ENCODE data around the gene PRR23E.

The PRR23E gene

DNA sequence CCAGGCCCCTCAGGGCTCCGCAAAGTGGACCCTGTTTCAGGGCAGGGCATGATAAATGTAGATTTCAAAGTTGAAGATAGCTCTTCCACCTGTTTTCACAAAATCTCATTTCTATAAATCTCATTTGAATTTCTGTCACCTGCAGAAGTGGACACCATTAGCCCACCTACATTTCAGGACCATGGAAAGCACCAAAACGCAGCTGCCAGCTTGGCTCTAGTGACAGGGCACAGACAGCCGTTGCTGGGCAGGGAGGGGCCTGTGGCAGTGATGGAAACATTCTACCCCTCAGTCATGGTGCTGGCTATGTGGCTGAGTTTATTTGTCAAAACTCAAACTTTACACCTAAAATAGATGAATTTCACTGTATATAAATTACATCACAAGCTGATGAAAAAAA is 40.4 kb downstream of the PRR23E start:
- no peak overlapping the region for H3K4me3 ChIP-seq (ENCODE audit: low read length)
- no peak for TF ChIP-seq ZNF274 (IDR thresholded peaks at IDR 0.05; ENCODE audit: low read depth, low read length)

DNA sequence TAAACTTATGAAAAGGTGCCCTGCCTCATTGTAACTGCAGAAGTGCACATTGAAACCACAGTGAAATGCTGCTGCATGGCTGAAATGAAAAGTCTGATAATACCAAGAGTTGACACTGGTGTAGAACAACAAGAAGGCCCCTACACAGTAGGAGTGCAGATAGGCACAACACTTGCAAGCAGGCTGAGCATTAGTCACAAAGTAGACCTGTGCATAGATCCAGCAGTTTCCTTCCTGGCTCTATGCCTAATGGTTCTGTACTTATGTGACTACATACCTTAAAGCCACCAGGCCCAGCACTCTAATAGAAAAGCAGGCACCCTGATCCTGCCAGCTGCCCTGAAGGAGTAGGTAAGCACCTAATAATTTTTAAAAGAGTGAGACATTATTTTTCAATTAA is 41.8 kb downstream of the PRR23E start:
- TF ChIP-seq ZNF274 (IDR thresholded peaks at IDR 0.05; ENCODE audit: low read depth, low read length) = no peak
- H3K4me3 ChIP-seq (ENCODE audit: low read length) = no peak overlapping the region

DNA sequence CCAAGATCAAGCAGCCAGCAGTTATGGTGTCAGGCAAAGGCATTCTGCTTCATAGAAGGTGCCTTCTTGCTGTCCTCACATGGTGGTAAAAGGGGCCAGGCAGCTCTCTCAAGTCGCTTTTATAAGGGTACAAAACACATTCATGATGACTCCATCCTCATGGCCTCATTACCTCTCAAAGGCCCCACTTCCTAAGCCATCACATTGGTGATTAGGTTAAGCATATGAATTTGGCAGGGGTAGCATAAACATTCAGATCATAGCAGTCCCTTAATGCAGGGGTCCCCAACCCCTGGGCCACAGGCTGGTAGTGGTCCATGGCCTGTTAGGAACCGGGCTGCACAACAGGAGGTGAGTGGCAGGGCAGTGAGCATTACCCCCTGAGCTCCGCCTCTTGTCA is 42.8 kb downstream of the PRR23E start:
- TF ChIP-seq ZNF274 (IDR thresholded peaks at IDR 0.05; ENCODE audit: low read depth, low read length) = no peak

DNA sequence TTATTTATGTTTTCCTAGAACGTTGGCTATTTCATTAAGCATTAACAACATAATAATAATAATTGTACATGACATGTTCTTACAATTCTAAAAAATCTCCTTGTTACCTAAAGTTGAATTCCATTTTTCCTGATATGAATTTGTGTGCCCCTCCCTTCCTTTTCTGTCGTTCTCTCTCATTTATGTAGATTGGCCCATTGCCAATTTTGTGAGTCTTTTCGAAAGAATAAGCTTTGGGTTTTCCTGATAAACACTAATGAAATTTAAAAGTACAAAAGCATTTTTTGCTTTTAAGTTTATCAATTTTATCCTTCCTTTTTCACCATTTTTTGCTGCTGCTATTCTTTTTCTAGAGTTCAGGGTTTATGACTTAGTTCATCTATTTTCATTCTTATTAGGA is 44.9 kb downstream of the PRR23E start:
- H3K4me3 ChIP-seq (ENCODE audit: low read length) = no peak overlapping the region
- no peak for TF ChIP-seq ZNF274 (IDR thresholded peaks at IDR 0.05; ENCODE audit: low read depth, low read length)

More for the DNA sequence above, 42.8 kb downstream of the PRR23E start:
- no peak overlapping the region for H3K4me3 ChIP-seq (ENCODE audit: low read length)

DNA sequence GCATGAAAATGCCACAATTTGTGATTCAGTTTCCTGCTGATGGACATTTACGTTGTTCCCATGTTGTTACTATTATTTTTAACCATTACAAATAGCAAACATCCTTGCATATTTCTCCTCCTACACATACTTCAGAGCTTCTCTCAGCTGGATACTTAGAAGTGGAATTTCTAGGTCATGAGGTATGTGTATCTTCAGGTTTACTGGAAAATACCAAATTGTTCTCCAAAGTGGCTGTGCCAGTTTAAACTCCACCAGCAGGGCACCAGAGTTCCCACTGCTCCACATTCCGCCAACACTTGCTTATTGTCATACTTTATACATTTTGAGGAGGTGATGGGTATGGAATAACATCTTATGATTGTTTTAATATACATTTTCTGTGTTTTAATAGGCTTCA is 45.7 kb downstream of the PRR23E start:
- no peak for TF ChIP-seq ZNF274 (IDR thresholded peaks at IDR 0.05; ENCODE audit: low read depth, low read length)
- H3K4me3 ChIP-seq (ENCODE audit: low read length) = no peak overlapping the region

DNA sequence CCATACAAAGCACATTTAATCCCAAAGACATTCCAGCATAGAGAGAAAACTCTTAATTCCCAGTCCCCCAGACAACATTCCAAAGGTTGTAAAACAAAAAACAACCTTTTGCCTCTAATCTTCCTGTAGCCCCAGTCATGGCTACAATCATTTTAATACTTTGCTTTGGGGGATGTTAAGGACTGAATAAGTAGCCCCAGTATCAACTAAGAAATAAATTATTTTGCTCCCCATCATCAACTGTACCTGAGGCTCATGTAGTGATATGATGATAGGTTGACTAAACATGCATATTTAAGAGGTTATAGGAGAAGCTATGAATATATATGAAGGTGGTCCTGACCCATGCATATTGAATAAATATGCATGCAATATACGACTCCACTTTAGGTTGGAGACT is 54.4 kb downstream of the PRR23E start:
- H3K4me3 ChIP-seq (ENCODE audit: low read length) = no peak overlapping the region
- no peak for TF ChIP-seq ZNF274 (IDR thresholded peaks at IDR 0.05; ENCODE audit: low read depth, low read length)
